ENCODE data around the gene CD53. TPM values are rescaled to one million over a fixed set of nuclear protein-coding genes. Genes with fewer than 3 reads are reported as not detected.

CD53 gene
- total RNA-seq, 1 donor from 2014 or later = not detected

GRCh38 chr1:110850145-110850544 is 22.8 kb upstream of the CD53 start:
- Mint-ChIP-seq H3K36me3 (ENCODE audit: insufficient read depth) (no peaks in the 10 kb centered on the region), H3K4me1 (ENCODE audit: low read depth) (peaks cover 8% of the 10 kb centered on the region), H3K9me3 (ENCODE audit: low read depth) (no peaks in the 10 kb centered on the region), H3K4me3 (ENCODE audit: low read depth) (no peak overlapping the region), H3K27me3 (peaks cover 17% of the 10 kb centered on the region), H3K27ac (no peak overlapping the region)
- no peak for DNase-seq (ENCODE audit: low spot score, unreplicated experiment)
- TF ChIP-seq CTCF (IDR thresholded peaks at IDR 0.05; ENCODE audit: unreplicated experiment) = no peak

GRCh38 chr1:110850627-110851026 is 22.3 kb upstream of the CD53 start:
- peaks cover 17% of the 10 kb centered on the region for H3K27me3 Mint-ChIP-seq
- H3K36me3 Mint-ChIP-seq (ENCODE audit: insufficient read depth) = no peaks in the 10 kb centered on the region
- no peak for TF ChIP-seq CTCF (IDR thresholded peaks at IDR 0.05; ENCODE audit: unreplicated experiment)

GRCh38 chr1:110853135-110853534 is 19.8 kb upstream of the CD53 start:
- Mint-ChIP-seq H3K4me1 (ENCODE audit: low read depth) (peaks cover 6% of the 10 kb centered on the region), H3K36me3 (ENCODE audit: insufficient read depth) (no peaks in the 10 kb centered on the region), H3K27ac (no peak overlapping the region), H3K9me3 (ENCODE audit: low read depth) (no peaks in the 10 kb centered on the region), H3K27me3 (peaks cover 11% of the 10 kb centered on the region), H3K4me3 (ENCODE audit: low read depth) (no peak overlapping the region)
- no peak for DNase-seq (ENCODE audit: low spot score, unreplicated experiment)
- no peak for TF ChIP-seq CTCF (IDR thresholded peaks at IDR 0.05; ENCODE audit: unreplicated experiment)

More at GRCh38 chr1:110850627-110851026, 22.3 kb upstream of the CD53 start:
- no peak for DNase-seq (ENCODE audit: low spot score, unreplicated experiment)
- Mint-ChIP-seq H3K4me1 (ENCODE audit: low read depth) (peaks cover 8% of the 10 kb centered on the region), H3K4me3 (ENCODE audit: low read depth) (no peak overlapping the region), H3K9me3 (ENCODE audit: low read depth) (no peaks in the 10 kb centered on the region), H3K27ac (no peak overlapping the region)

GRCh38 chr1:110856410-110856809 is 16.5 kb upstream of the CD53 start:
- no peaks in the 10 kb centered on the region for H3K9me3 Mint-ChIP-seq (ENCODE audit: low read depth)
- no peaks in the 10 kb centered on the region for H3K36me3 Mint-ChIP-seq (ENCODE audit: insufficient read depth)
- no peak overlapping the region for H3K27ac Mint-ChIP-seq
- H3K27me3 Mint-ChIP-seq = peaks cover 11% of the 10 kb centered on the region
- no peaks in the 10 kb centered on the region for H3K4me1 Mint-ChIP-seq (ENCODE audit: low read depth)
- TF ChIP-seq CTCF (IDR thresholded peaks at IDR 0.05; ENCODE audit: unreplicated experiment) = no peak
- DNase-seq (ENCODE audit: low spot score, unreplicated experiment) = no peak
- no peak overlapping the region for H3K4me3 Mint-ChIP-seq (ENCODE audit: low read depth)

- DNase-seq (ENCODE audit: low spot score, unreplicated experiment) = no peak
- Mint-ChIP-seq H3K9me3 (ENCODE audit: low read depth) (peaks cover 11% of the 10 kb centered on the region), H3K4me3 (ENCODE audit: low read depth) (no peak overlapping the region), H3K27me3 (peaks cover 11% of the 10 kb centered on the region), H3K27ac (no peak overlapping the region), H3K36me3 (ENCODE audit: insufficient read depth) (no peaks in the 10 kb centered on the region), H3K4me1 (ENCODE audit: low read depth) (no peaks in the 10 kb centered on the region)
- TF ChIP-seq CTCF (IDR thresholded peaks at IDR 0.05; ENCODE audit: unreplicated experiment) = no peak
Measured at GRCh38 chr1:110857964-110858948, 14.7 kb upstream of the CD53 start.
